ENCODE results near the gene CHAD. TPM values are rescaled to one million over a fixed set of nuclear protein-coding genes. Genes with fewer than 3 reads are reported as not detected.

The CHAD gene, protein sequence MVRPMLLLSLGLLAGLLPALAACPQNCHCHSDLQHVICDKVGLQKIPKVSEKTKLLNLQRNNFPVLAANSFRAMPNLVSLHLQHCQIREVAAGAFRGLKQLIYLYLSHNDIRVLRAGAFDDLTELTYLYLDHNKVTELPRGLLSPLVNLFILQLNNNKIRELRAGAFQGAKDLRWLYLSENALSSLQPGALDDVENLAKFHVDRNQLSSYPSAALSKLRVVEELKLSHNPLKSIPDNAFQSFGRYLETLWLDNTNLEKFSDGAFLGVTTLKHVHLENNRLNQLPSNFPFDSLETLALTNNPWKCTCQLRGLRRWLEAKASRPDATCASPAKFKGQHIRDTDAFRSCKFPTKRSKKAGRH
- total RNA-seq: not detected in 2 replicates

DNA sequence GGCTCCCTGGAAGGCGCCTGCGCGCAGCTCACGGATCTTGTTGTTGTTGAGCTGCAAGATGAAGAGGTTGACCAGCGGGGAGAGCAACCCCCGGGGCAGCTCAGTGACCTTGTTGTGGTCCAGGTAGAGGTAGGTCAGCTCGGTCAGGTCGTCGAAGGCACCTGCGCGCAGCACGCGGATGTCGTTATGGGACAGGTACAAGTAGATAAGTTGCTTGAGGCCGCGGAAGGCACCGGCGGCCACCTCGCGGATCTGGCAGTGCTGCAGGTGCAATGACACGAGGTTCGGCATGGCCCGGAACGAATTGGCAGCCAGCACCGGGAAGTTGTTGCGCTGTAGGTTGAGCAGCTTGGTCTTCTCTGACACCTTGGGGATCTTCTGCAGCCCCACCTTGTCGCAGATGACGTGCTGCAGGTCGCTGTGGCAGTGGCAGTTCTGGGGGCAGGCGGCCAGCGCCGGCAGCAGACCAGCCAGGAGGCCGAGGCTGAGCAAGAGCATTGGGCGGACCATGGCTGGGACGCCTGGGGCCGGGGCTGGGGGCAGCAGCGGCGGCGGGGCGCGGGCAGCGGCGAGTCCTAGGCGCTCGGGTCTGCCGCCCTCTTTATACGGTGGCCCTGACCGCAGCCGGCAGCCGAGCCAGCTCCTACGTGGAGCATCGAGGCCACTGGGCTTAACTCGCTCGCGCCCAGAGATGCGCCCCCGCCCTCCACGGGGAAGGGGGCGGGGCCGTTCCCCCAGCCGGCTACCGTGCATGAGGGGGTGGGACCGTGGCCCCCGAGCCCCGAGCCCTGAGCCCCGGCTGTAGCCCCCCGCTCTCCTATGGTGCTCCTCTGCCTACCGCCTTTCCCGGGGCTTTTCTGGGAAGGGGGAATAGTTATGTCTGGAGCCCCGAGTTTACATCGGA, at the start of gene CHAD:
Gene CHAD (minus strand): TSS at position 577 of the 904 bp plus-strand sequence. CDS start 67 bp downstream, at position 510.

DNA sequence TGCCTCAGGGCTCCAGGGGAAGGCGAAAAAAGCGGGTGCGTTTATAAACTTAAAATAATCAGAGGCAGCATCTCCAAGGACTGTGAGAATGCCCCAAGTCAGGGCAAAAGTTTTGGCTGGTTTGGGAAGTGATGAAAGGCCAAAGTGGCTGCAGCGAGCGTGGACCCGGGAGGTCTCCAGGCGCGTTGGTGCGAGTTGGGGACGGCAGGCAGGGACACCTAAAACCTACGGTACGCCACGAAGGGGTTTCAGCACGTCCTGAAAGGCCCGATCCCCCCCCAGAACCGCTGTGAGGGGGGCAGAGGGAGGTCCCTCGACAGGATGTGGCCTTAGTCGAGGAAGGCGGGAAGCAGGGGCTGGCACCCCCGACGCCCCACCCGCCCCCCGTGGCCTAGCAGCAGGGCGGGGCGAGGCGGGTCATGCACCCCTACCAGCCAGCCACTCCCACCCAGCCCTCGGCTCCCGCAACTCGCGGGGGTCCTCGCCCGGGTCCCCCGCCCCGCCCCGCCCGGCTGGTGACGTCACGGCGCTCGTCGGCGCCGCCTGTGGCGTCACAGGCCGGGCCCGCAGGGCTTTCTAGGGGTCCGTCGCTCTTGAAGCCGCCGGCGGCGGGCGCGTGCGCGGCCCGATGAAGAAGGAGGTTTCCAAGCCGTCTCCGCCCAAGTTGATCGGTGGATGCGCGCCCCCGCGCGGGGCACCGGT, 39.3 kb upstream of the CHAD start, which contains the start of gene MYCBPAP:
Gene MYCBPAP (plus strand): TSS at position 569 of the 702 bp plus-strand sequence. CDS start 236 bp downstream, outside the sequence.

DNA sequence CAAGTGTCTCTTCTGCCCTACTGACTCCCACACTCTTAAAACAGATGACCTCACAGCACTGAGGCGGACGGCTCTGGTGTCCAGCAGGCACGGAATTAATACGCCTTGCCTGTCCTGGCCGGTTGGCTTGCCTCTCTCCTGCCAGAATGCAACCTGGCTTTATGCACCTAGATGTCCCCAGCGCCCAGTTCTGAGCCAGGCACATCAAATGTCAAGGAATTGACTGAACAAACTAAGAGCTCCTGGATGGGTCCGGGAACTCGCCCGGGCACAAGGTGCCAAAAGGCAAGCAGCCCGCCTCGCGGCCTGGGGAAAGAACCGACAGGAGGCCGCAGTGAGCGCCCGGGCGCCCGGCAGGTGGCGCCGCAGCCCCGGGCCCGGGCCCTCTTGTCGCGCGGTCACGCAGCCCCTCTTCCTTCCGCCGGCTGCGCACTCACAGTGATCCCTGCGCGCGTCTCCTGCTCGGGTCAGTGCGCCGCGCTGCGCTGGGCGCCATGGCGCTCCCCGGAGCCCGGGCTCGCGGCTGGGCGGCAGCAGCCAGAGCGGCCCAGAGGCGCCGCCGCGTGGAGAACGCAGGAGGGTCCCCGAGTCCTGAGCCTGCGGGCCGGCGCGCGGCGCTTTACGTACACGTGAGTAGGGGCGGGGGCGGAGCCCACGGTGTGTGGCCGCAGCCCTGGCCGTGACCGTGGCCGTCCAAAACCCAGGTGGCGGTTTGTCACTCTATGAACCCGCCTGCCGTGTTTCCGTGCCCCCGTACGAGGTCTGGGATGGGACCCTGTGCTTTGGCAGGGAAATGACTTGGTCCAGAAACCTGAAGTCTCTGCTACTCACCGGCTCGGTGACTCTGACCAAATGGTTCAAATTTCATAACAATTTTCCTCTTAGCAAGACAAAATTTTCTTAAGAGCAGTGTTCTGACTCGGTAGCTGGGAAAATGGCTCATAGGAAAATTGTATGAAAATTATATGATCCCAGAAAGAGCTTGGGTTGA, 10.0 kb upstream of the CHAD start, which contains the start of gene RSAD1:
Gene RSAD1 (plus strand): TSS at position 470 of the 991 bp plus-strand sequence. CDS start 25 bp downstream, at position 495.

DNA sequence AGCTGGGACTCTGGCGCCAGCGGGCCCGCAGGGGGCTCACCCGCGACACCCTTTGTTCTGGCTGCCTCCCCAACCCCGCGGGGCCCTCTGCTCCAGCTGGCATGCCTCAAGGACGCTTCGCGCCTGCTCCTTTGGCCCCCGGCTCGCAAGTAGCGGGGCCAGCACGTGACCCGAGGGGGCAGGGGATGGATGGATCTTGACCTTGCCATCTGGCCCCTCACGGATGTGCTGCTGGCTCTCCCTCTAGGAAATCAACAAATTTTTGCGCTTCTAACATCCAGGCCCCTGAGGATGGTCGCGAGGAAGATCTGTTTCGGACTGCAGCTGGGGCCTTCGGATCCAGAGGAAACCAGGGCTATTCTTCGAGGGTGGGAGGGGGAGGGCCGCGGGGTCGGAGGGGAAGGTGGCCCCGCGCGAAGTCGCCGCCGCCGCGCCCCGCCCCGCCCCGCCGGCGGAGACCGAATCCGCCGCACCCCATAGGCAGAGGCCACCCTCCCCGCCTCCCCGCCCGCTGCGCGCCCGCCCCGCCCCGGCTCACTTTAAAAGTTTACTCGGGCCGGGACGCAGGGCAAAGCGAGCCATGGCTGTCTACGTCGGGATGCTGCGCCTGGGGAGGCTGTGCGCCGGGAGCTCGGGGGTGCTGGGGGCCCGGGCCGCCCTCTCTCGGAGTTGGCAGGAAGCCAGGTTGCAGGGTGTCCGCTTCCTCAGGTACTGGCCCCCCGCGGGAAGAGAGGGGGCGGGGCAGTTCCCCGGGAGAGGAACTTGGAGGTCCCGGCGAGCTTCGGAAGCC, 42.8 kb downstream of the CHAD start, which contains the start of gene ACSF2:
Gene ACSF2 (plus strand): TSS at position 537 of the 790 bp plus-strand sequence. CDS start 44 bp downstream, at position 581.

Other genes with a start within 250 kb of the CHAD start
- gene TMEM92, start 194.4 kb downstream of the CHAD start, total RNA-seq: 0.34 and 1.8 TPM in 2 replicates
- 27.0 and 48.4 TPM in 2 replicates for gene XYLT2, start 122.8 kb downstream of the CHAD start, total RNA-seq
- gene MRPL27, start 95.7 kb downstream of the CHAD start, total RNA-seq: 36.1 and 78.3 TPM in 2 replicates
- 0.14 and 0.68 TPM in 2 replicates for gene EME1, start 95.7 kb downstream of the CHAD start, total RNA-seq
- gene LRRC59, start 71.4 kb downstream of the CHAD start, total RNA-seq: 210 and 309 TPM in 2 replicates
- 14.4 and 37.2 TPM in 2 replicates for gene ACSF2, start 42.7 kb downstream of the CHAD start, total RNA-seq
- gene RSAD1, start 10.0 kb upstream of the CHAD start, total RNA-seq: 12.1 and 21.2 TPM in 2 replicates
- gene MYCBPAP, start 39.6 kb upstream of the CHAD start, total RNA-seq: under 0.01 and 0.28 TPM in 2 replicates
- gene EPN3, start 63.9 kb upstream of the CHAD start, total RNA-seq: 4.1 and 20.9 TPM in 2 replicates
- 18.5 and 27.8 TPM in 2 replicates for gene SPATA20, start 78.3 kb upstream of the CHAD start, total RNA-seq
- not detected in 2 replicates for gene CACNA1G, start 91.8 kb upstream of the CHAD start, total RNA-seq
- gene ABCC3, start 166.0 kb upstream of the CHAD start, total RNA-seq: 18.1 and 27.3 TPM in 2 replicates
- gene ANKRD40, start 239.0 kb upstream of the CHAD start, total RNA-seq: 29.7 and 30.0 TPM in 2 replicates